LNCAP (cell line): ENCODE results near the gene C1S.

ENCODE experiments used
- TF ChIP-seq, protein P1 (sequence below): fragments of 450-650 bp; IDR thresholded peaks from 2 replicates; pipeline ENCODE4 v1.5.1; 2017; ENCODE audit warnings: mild to moderate bottlenecking

Gene C1S

DNA sequence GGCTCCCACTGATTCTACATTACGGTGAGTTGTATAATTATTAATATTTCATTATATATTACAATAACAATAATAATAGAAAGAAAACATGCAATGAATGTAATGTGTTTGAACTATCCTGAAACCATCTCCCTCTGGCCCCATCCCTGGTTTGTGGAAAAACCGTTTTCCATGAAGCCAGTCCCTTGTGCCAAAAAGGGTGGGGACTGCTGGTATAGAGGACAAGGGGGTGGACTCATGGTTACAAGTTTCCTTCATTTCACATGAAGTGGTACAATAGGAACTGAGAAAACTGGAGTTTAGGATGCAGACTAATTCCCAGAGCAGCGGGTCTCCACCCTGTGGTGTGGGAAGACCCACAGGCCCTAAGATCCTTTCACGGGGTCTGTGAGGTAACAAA is 51.5 kb downstream of the C1S start:
- TF ChIP-seq, protein P1, sequence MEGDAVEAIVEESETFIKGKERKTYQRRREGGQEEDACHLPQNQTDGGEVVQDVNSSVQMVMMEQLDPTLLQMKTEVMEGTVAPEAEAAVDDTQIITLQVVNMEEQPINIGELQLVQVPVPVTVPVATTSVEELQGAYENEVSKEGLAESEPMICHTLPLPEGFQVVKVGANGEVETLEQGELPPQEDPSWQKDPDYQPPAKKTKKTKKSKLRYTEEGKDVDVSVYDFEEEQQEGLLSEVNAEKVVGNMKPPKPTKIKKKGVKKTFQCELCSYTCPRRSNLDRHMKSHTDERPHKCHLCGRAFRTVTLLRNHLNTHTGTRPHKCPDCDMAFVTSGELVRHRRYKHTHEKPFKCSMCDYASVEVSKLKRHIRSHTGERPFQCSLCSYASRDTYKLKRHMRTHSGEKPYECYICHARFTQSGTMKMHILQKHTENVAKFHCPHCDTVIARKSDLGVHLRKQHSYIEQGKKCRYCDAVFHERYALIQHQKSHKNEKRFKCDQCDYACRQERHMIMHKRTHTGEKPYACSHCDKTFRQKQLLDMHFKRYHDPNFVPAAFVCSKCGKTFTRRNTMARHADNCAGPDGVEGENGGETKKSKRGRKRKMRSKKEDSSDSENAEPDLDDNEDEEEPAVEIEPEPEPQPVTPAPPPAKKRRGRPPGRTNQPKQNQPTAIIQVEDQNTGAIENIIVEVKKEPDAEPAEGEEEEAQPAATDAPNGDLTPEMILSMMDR = no peak

- TF ChIP-seq, protein P1 = peak; percentile 91
These were observed 52.9 kb downstream of the C1S start for GRCh38 chr12:7113389-7113871.

- TF ChIP-seq, protein P1 = no peak
These were observed 53.5 kb downstream of the C1S start for GRCh38 chr12:7114008-7114407.

DNA sequence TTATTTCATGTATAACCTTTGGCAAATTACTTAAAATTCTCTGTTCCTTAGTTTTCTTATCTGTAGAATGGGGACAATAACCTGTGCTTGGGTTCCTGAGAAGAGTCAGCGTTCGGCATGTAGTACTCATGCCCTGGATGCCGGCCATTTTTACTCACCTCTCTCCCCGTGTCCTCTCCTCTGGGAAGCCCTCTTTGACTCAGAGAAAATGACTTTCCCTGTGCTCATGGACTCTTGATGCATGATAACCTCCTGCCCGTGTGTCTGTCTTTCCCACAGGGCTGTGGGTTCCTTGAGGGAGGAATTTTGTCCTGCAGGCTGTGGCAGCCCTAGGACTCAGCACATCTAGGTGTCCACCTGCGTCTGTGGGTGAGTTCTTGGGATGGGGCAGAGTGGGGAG is 54.3 kb downstream of the C1S start:
- TF ChIP-seq, protein P1 = no peak

- TF ChIP-seq, protein P1 = no peak
These were observed 55.7 kb downstream of the C1S start for GRCh38 chr12:7116196-7116595.

- TF ChIP-seq, protein P1 = no peak
These were observed 56.4 kb downstream of the C1S start for GRCh38 chr12:7116916-7117315.

GRCh38 chr12:7117670-7118069 is 57.2 kb downstream of the C1S start:
- TF ChIP-seq, protein P1 = no peak

DNA sequence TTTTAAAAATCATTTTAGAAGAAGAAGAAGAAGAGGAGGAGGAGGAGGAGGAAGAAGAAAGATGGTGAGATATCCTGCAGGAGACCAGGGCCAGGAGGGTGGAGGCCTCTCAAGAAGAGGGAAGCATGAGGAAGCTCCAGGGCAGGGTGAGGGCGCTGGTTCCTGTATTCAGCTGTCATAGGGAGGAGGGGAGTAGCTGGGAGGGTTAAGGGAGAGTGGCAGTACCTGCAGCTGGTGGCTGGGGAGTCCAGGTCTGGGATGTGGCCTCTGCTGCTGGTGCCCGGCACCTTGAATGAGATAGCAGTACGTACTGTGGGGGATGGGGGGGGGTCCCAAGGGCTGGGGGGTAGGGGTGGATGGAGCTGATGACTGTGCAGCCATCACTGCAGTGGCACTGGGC is 58.4 kb downstream of the C1S start:
- TF ChIP-seq, protein P1 = no peak
